NK-92 treated with Interleukin-12 subunit alpha and Interleukin-12 subunit beta, amount 100 ng/mL, for 24 hours (cell line): ENCODE measurements around the gene RIMS4.

Experiments
- DNase-seq: peaks from one replicate; lab custom pipeline; 2025; lab: John Stamatoyannopoulos, UW

RIMS4 gene

GRCh38 chr20:44810391-44811149 is at the start of gene RIMS4:
Gene RIMS4, minus strand, starts transcription at chr20:44810546. Its CDS starts 275 bp downstream, at chr20:44810271.
- no peak for DNase-seq

GRCh38 chr20:44858606-44859360 is 48.4 kb upstream of the RIMS4 start:
- no peak for DNase-seq

- DNase-seq, result no peak
Measured at GRCh38 chr20:44856856-44857448, 46.6 kb upstream of the RIMS4 start.

GRCh38 chr20:44856442-44856841 is 46.1 kb upstream of the RIMS4 start:
- DNase-seq, result no peak

GRCh38 chr20:44851545-44851944 is 41.2 kb upstream of the RIMS4 start:
- no peak for DNase-seq

- DNase-seq, result no peak
Measured at GRCh38 chr20:44850837-44851236, 40.5 kb upstream of the RIMS4 start.

- DNase-seq, result no peak
Measured at GRCh38 chr20:44850272-44850671, 39.9 kb upstream of the RIMS4 start.

GRCh38 chr20:44849703-44850102 is 39.4 kb upstream of the RIMS4 start:
- DNase-seq, result no peak

GRCh38 chr20:44848254-44849015 is 38.1 kb upstream of the RIMS4 start:
- no peak for DNase-seq

GRCh38 chr20:44843876-44844275 is 33.5 kb upstream of the RIMS4 start:
- no peak for DNase-seq

- DNase-seq, result no peak
Measured at GRCh38 chr20:44841955-44842354, 31.6 kb upstream of the RIMS4 start.

GRCh38 chr20:44840826-44841225 is 30.5 kb upstream of the RIMS4 start:
- no peak for DNase-seq

GRCh38 chr20:44839481-44839880 is 29.1 kb upstream of the RIMS4 start:
- no peak for DNase-seq

GRCh38 chr20:44838521-44838920 is 28.2 kb upstream of the RIMS4 start:
- DNase-seq, result no peak

- DNase-seq, result no peak
Measured at GRCh38 chr20:44837946-44838345, 27.6 kb upstream of the RIMS4 start.

GRCh38 chr20:44836601-44837120 is 26.3 kb upstream of the RIMS4 start:
- DNase-seq, result no peak

GRCh38 chr20:44835661-44836221 is 25.4 kb upstream of the RIMS4 start:
- DNase-seq, result no peak

GRCh38 chr20:44835116-44835515 is 24.8 kb upstream of the RIMS4 start:
- DNase-seq, result no peak

GRCh38 chr20:44834693-44835092 is 24.3 kb upstream of the RIMS4 start:
- DNase-seq, result no peak

GRCh38 chr20:44833437-44833836 is 23.1 kb upstream of the RIMS4 start:
- DNase-seq, result no peak

- DNase-seq, result no peak
Measured at GRCh38 chr20:44832724-44833123, 22.4 kb upstream of the RIMS4 start.

GRCh38 chr20:44830995-44831394 is 20.6 kb upstream of the RIMS4 start:
- no peak for DNase-seq
